Activated naive CD8-positive, alpha-beta T cell (primary cell): ENCODE measurements around the gene USP4.
"Not testable (repeated sequence)": the region's sequence is repeated elsewhere in the genome, so short reads cannot be mapped to it uniquely, and the experiment has no call there.

Experiments used
- H3K27ac Mint-ChIP-seq: one replicate; pipeline ENCODE4 v1.8.0; 2021; ENCODE audit warnings: mixed read lengths
- H3K27me3 Mint-ChIP-seq: one replicate; pipeline ENCODE4 v1.8.0; 2021; ENCODE audit warnings: mixed read lengths
- H3K36me3 Mint-ChIP-seq: one replicate; pipeline ENCODE4 v1.8.0; 2021; ENCODE audit warnings: mixed read lengths
- H3K4me1 Mint-ChIP-seq: one replicate; pipeline ENCODE4 v1.8.0; 2021; ENCODE audit warnings: low read depth, mixed read lengths
- H3K4me3 Mint-ChIP-seq: one replicate; pipeline ENCODE4 v1.8.0; 2021; ENCODE audit warnings: mild to moderate bottlenecking, mixed read lengths
- H3K9me3 Mint-ChIP-seq: one replicate; pipeline ENCODE4 v1.8.0; 2021; ENCODE audit warnings: low read depth, mixed read lengths

The USP4 gene

DNA sequence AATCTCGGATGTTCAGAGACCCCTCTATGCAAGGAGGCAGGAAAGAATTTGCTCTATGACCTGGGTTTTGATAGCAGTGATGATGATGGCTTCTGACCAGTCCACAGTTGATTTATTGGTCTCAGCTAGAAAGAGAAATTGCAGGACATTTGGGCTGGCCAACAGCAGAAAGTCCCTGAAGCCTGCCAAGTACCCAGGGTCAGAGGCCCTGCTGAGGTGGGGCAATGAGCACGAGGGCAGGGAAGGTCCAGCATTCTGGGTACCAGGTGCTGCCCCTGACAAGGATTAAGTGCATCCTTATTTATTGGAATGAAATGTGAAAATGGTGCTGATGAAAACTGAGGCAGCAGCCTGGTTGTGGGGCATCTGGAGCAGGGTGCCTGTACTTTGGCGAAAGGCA lies 82.7 kb downstream of the USP4 start:
- Mint-ChIP-seq H3K4me3 (no peak overlapping the region), H3K27ac (no peak overlapping the region), H3K27me3 (peaks cover 2% of the 10 kb centered on the region)

DNA sequence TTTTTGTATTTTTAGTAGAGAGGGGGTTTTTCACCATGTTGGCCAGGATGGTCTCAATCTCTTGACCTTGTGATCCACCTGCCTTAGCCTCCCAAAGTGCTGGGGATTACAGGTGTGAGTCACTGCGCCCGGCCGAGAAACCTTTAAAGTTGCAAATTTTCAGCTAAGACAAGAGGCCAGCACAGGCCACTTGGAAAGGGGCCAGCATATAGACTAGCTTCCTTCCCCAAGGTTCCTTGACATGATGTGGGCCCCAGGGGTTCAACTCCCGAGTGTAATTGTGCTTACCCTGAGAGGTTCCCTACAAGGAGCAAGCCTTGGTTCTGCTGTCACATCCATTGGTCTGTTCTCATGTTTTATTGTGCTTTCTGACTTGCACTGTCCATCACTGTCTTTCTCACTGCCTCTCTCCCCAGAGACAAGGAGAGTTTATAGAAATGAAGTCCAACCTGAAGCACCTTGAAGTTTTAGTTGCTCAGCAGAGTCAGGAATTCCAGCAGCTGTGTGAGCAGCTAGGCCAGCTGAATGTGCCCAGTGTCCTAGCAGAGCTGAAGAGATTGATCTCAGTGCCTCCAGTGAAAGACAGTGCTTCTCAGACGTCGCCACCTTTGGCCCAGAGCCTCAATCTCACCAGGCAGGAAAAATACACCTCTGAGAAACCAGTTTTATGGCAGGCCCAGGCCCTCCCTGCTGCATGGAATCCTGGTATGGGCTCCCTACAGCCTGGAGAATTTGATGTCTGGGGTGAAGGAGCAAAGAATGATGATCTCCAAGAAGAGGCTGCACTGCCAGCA lies 83.9 kb downstream of the USP4 start:
- Mint-ChIP-seq H3K36me3 (no peaks in the 10 kb centered on the region), H3K27me3 (peaks cover 2% of the 10 kb centered on the region), H3K27ac (no peak overlapping the region), H3K4me1 (no peaks in the 10 kb centered on the region), H3K9me3 (no peaks in the 10 kb centered on the region), H3K4me3 (no peak overlapping the region)

More for the DNA sequence above, 82.7 kb downstream of the USP4 start:
- H3K4me1 Mint-ChIP-seq = no peaks in the 10 kb centered on the region
- H3K9me3 Mint-ChIP-seq = no peaks in the 10 kb centered on the region
- H3K36me3 Mint-ChIP-seq = no peaks in the 10 kb centered on the region

DNA sequence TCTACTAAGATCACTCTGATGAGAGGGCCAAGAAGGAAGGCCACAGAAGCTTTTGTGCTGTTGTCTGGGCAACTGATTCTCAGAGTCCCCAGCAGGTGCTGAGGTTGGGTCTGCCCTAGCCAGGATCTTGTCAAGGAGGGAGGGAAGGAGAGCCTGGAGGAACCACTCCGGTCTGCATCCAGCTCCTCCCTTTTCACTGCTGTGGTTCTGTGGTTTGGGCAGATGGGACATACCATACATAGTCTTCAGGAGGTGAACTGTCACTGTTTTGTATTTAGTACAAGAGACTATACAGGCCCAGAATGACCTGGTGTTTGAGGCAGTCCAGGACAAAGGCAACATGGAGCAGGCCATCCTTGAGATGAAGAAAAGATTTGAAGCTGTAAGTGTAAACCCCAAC lies 84.7 kb downstream of the USP4 start:
- Mint-ChIP-seq H3K4me1 (no peaks in the 10 kb centered on the region), H3K9me3 (no peaks in the 10 kb centered on the region)

DNA sequence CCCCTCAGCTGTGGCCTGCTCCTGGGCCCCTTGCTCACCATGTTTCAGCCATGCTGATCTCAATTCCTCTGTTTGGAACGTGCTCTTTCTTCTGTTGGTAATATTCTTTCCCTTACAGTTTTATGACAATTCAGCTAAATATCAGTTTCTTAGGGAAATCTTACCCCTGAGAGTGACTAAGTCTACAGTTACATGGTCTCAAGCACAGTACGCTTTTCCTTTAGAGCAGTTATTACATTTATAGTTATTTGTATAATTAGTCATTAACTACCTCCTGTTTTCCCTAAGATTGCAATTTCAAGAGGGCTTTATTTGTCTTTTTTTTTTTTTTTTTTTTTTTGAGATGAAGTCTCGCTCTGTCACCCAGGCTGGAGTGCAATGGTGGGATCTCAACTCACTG lies 86.3 kb downstream of the USP4 start:
- H3K27me3 Mint-ChIP-seq = peaks cover 4% of the 10 kb centered on the region
- no peak overlapping the region for H3K27ac Mint-ChIP-seq
- no peaks in the 10 kb centered on the region for H3K36me3 Mint-ChIP-seq
- H3K4me3 Mint-ChIP-seq = no peak overlapping the region
- H3K9me3 Mint-ChIP-seq = no peaks in the 10 kb centered on the region
- no peaks in the 10 kb centered on the region for H3K4me1 Mint-ChIP-seq

More for the DNA sequence above, 84.7 kb downstream of the USP4 start:
- H3K4me3 Mint-ChIP-seq = no peak overlapping the region
- H3K27ac Mint-ChIP-seq = no peak overlapping the region
- no peaks in the 10 kb centered on the region for H3K36me3 Mint-ChIP-seq
- peaks cover 4% of the 10 kb centered on the region for H3K27me3 Mint-ChIP-seq

DNA sequence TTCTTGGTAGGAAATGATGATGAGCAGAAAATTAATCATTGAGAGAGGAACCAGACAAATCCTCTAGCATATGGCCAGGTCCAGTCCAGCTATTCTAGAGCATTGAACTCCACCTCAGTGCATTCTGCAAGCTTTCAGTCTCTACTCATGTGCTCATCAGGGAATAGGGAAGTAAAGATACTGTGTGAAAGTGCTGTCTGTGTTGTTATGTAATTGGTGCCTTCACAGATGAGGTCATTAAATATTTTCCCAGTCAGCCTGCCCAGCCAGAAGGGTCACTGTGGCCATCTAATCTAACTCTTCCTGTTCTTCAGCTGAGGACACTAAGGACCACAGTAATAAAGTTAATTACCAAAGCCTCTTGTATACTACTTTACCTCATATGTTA lies 91.0 kb downstream of the USP4 start:
- Mint-ChIP-seq H3K9me3 (no peaks in the 10 kb centered on the region), H3K36me3 (no peaks in the 10 kb centered on the region), H3K27me3 (peaks cover 4% of the 10 kb centered on the region), H3K4me3 (no peak overlapping the region), H3K27ac (no peak overlapping the region), H3K4me1 (no peaks in the 10 kb centered on the region)

DNA sequence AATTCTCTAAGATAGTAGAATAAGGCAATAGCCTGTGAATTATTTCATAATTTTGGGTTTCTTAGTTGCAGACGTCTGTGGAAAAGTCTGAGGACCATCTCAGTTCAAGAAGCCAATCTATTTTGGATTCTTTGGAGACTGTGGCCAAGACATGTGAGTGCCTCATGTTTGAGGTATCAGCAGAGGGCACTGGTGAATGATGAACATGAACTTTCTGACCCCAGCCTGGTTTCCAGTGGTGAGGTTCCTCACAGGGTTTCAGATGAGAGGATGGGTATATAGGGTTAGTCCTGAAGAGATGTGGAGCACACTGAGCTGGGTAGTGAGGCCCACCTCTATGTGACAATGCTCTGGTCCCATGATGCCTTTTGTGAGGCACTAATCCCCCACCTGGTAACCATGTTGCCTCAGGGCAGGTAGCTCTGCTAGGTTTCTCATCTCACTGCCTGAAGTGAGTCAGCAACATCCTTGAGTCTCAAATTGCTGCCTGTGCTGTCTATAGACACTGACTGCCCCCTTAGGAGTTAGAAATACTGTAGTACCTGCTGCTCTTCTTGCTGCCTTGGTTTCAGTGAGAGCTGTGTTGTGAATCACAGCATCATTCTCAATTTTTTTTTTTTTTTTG lies 95.2 kb downstream of the USP4 start:
- Mint-ChIP-seq H3K4me3 (no peak overlapping the region), H3K27me3 (no peaks in the 10 kb centered on the region), H3K9me3 (no peaks in the 10 kb centered on the region)

GRCh38 chr3:49240091-49240490 lies 99.8 kb downstream of the USP4 start:
- H3K27me3 Mint-ChIP-seq, H3K9me3 Mint-ChIP-seq, H3K4me1 Mint-ChIP-seq, H3K4me3 Mint-ChIP-seq, H3K36me3 Mint-ChIP-seq, H3K27ac Mint-ChIP-seq: not testable (repeated sequence)

More for the DNA sequence above, 95.2 kb downstream of the USP4 start:
- Mint-ChIP-seq H3K27ac (no peak overlapping the region), H3K4me1 (no peaks in the 10 kb centered on the region), H3K36me3 (peaks cover 2% of the 10 kb centered on the region)

GRCh38 chr3:49238274-49239127 lies 101.4 kb downstream of the USP4 start:
- Mint-ChIP-seq H3K27me3 (peaks cover 5% of the 10 kb centered on the region), H3K36me3 (peaks cover 4% of the 10 kb centered on the region), H3K27ac (no peak overlapping the region), H3K4me3 (no peak overlapping the region), H3K4me1 (no peaks in the 10 kb centered on the region), H3K9me3 (peaks cover 2% of the 10 kb centered on the region)

DNA sequence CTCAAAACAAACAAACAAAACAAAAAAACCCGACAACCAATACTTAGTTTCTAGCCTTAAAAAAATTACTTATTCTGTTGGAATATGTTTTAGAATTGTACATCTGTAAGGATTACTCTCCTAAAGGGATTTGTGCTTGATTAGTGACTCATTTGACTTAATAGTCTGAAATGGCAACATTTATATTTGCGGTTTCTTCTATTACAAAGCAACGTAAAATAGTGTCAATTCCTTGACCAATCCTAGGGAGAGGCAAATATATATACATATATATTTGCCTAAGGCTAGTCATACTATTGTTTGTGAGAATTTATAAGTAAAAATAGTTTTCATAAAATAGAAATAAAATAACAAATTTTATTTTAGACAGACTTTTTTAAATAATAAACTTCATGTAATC lies 102.5 kb downstream of the USP4 start:
- Mint-ChIP-seq H3K4me3 (no peak overlapping the region), H3K4me1 (no peaks in the 10 kb centered on the region), H3K36me3 (peaks cover 9% of the 10 kb centered on the region), H3K27me3 (peaks cover 5% of the 10 kb centered on the region), H3K27ac (no peak overlapping the region), H3K9me3 (peaks cover 11% of the 10 kb centered on the region)

DNA sequence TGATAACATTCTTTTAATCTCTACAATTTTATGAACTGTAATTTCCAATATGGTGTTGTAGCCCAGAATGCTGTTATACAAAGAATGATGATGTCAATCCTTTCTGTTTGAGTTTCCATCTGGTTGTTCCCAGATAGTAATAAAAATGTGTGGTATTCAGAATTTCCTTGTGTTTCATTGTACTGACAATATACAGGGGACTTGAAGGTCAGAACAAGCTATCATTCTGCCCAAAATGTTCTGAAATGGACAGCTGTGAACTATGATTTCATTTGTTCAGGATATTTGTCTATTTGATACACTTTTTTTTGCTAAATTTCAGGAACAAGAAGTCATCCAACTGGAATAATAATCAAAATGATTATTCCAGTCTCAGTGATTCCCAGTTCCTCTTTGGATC lies 103.6 kb downstream of the USP4 start:
- Mint-ChIP-seq H3K27me3 (peaks cover 5% of the 10 kb centered on the region), H3K4me1 (no peaks in the 10 kb centered on the region), H3K9me3 (peaks cover 17% of the 10 kb centered on the region), H3K4me3 (no peak overlapping the region), H3K36me3 (peaks cover 9% of the 10 kb centered on the region), H3K27ac (no peak overlapping the region)

DNA sequence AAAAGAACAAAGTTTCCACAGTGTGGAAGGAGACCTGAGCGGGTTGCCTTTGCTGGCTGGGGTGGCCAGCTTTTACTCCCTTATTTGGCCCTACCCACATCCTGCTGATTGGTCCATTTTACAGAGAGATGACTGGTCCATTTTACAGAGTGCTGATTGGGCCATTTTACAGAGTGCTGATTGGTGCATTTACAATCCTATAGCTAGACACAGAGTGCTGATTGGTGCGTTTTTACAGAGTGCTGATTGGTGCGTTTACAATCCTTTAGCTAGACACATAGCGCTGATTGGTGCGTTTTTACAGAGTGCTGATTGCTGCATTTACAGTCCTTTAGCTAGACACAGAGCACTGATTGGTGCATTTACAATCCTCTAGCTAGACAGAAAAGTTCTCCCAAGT lies 111.0 kb downstream of the USP4 start:
- peaks cover 37% of the 10 kb centered on the region for H3K9me3 Mint-ChIP-seq
- H3K36me3 Mint-ChIP-seq = peaks cover 14% of the 10 kb centered on the region
- not testable (repeated sequence) for H3K27me3 Mint-ChIP-seq, H3K27ac Mint-ChIP-seq, H3K4me1 Mint-ChIP-seq, H3K4me3 Mint-ChIP-seq
